Measurements from ENCODE around the gene ANKRD55.

- no peak for TF ChIP-seq EP300 (IDR thresholded peaks at IDR 0.05)
- TF ChIP-seq POLR2A (IDR thresholded peaks at IDR 0.05) = no peak
Observed at GRCh38 chr5:56190497-56190896, 42.6 kb downstream of the ANKRD55 start.
